ENCODE data around the gene ZNF362. TPM values are rescaled to one million over a fixed set of nuclear protein-coding genes. Genes with fewer than 3 reads are reported as not detected.
"Not testable (repeated sequence)": the region's sequence is repeated elsewhere in the genome, so short reads cannot be mapped to it uniquely, and the experiment has no call there.

Gene ZNF362
- total RNA-seq, 2 experiments from 2014 or later = 8.7 to 12.9 TPM

DNA sequence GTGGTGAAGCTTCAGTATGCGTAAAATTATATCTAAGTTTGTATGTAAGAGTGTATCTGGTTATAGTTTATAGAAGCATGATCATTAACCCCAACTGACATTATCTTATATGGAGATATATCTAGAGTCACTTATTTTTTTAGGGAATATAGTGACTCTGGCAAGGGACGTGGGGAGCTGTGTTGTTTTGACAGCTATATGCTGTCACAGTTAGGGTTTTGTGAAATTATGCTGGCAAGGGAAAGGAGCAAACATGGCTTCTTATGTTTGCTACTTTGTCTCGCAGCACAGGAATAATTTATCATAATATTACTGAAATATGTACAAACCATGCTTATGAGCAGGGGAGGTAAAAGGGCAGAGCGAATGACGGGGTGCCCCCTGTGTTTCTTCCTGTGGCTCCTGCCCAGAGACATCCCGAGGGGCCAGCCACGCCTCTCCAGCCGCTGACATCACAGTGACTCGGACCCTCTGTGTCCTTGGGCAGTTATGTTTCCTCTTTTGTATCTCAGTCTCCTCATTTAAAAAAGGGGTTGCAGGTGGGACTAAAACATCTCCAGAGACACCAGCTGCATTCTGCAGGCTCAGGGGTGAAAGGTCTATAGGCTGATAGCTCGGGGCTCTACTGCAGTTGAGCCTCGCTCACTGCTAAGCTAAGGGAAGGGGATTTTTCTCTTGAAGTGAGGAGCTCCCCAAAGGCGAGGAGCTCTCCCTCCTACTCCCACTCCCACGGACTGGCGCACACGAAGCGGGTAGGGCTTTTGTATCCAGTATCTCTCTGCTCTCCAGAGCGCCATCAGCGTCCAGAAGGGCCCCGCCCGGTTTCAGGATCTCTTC lies 49.7 kb downstream of the ZNF362 start:
- no peaks in the 10 kb centered on the region for H3K9me3 Mint-ChIP-seq
- peaks cover 19% of the 10 kb centered on the region for H3K4me1 Mint-ChIP-seq (ENCODE audit: low read depth)
- no peaks in the 10 kb centered on the region for H3K36me3 Mint-ChIP-seq
- intact Hi-C loops (cut with micrococcal nuclease) = no loop called here
- H3K27me3 Mint-ChIP-seq = peaks cover 10% of the 10 kb centered on the region
- POLR2A ChIA-PET = no interaction called here
- H3K27ac Mint-ChIP-seq = no peak overlapping the region
- CTCF ChIA-PET = interaction anchor here (1.2 to 2.6 kb wide), 4 partner anchors 10 to 165 kb away, joined by 3 to 16 read pairs (median 4); no protein-coding TSS in a partner anchor
- no peak for DNase-seq
- H3K4me3 Mint-ChIP-seq = no peak overlapping the region

- H3K36me3 Mint-ChIP-seq = no peaks in the 10 kb centered on the region
- DNase-seq = no peak
- CTCF ChIA-PET = interaction anchor here (1.7 to 2.6 kb wide), 2 partner anchors 11 to 164 kb away, joined by 4 to 16 read pairs; no protein-coding TSS in a partner anchor
- no peak overlapping the region for H3K27ac Mint-ChIP-seq
- intact Hi-C loops (cut with micrococcal nuclease) = no loop called here
- H3K9me3 Mint-ChIP-seq = no peaks in the 10 kb centered on the region
- H3K27me3 Mint-ChIP-seq = peaks cover 10% of the 10 kb centered on the region
- no peak overlapping the region for H3K4me3 Mint-ChIP-seq
- peaks cover 14% of the 10 kb centered on the region for H3K4me1 Mint-ChIP-seq (ENCODE audit: low read depth)
- POLR2A ChIA-PET = no interaction called here
Measured at GRCh38 chr1:33306653-33307493, 50.6 kb downstream of the ZNF362 start.

DNA sequence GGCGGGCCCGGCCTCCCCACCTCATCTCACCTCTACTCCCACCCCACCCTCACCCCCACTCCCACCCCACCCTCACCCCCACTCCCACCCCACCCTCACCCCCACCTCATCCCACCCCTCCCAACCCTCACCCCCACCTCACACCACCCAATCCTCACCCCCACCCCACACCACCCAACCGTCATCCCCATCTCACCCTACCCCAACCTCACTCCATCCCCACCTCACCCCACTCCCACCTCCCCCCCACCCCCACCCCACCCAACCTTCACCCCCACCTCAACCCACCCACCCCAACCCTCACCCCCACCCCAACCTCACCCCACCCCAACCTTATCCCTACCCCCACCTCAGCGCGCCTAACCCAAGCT lies 51.2 kb downstream of the ZNF362 start:
- peaks cover 10% of the 10 kb centered on the region for H3K27me3 Mint-ChIP-seq
- CTCF ChIA-PET = no interaction called here
- intact Hi-C loops (cut with micrococcal nuclease) = no loop called here
- DNase-seq = no peak
- H3K36me3 Mint-ChIP-seq = no peaks in the 10 kb centered on the region
- H3K9me3 Mint-ChIP-seq = no peaks in the 10 kb centered on the region
- H3K4me3 Mint-ChIP-seq = no peak overlapping the region
- no peak overlapping the region for H3K27ac Mint-ChIP-seq
- POLR2A ChIA-PET = no interaction called here
- peaks cover 8% of the 10 kb centered on the region for H3K4me1 Mint-ChIP-seq (ENCODE audit: low read depth)

GRCh38 chr1:33309351-33309750 lies 53.1 kb downstream of the ZNF362 start:
- H3K4me3 Mint-ChIP-seq; H3K4me1 Mint-ChIP-seq (ENCODE audit: low read depth); H3K9me3 Mint-ChIP-seq; H3K36me3 Mint-ChIP-seq; intact Hi-C loops (cut with micrococcal nuclease); H3K27ac Mint-ChIP-seq; DNase-seq; POLR2A ChIA-PET; CTCF ChIA-PET: not testable (repeated sequence)
- H3K27me3 Mint-ChIP-seq = peaks cover 10% of the 10 kb centered on the region

DNA sequence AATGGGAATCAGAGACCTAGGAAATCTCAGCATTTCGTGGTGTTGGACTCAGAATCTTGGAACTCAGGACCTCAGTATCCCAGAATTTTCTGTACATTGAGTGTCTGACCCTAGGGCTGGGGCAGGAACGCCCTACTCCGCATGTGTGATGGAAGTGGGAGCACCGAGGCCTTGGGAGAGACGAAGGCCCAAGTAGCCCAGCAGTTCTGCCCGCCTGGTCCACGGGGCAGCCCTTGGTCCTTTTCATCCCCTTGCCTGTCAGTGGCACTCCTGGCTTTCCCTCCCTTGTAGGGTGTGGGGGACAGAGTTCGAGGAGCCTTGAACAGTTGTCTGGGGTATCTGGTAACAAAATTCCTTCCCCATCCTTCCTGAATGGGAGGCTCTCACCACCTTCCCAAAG lies 54.4 kb downstream of the ZNF362 start:
- Mint-ChIP-seq H3K4me3 (no peak overlapping the region), H3K36me3 (no peaks in the 10 kb centered on the region), H3K4me1 (ENCODE audit: low read depth) (peaks cover 3% of the 10 kb centered on the region), H3K9me3 (no peaks in the 10 kb centered on the region), H3K27me3 (peaks cover 9% of the 10 kb centered on the region), H3K27ac (no peak overlapping the region)
- no peak for DNase-seq
- ChIA-PET POLR2A (no interaction called here), CTCF (interaction anchor here (1.1 kb wide), 1 partner anchor 15 kb away, joined by 5 read pairs; no protein-coding TSS in a partner anchor)
- intact Hi-C loops (cut with micrococcal nuclease) = no loop called here

DNA sequence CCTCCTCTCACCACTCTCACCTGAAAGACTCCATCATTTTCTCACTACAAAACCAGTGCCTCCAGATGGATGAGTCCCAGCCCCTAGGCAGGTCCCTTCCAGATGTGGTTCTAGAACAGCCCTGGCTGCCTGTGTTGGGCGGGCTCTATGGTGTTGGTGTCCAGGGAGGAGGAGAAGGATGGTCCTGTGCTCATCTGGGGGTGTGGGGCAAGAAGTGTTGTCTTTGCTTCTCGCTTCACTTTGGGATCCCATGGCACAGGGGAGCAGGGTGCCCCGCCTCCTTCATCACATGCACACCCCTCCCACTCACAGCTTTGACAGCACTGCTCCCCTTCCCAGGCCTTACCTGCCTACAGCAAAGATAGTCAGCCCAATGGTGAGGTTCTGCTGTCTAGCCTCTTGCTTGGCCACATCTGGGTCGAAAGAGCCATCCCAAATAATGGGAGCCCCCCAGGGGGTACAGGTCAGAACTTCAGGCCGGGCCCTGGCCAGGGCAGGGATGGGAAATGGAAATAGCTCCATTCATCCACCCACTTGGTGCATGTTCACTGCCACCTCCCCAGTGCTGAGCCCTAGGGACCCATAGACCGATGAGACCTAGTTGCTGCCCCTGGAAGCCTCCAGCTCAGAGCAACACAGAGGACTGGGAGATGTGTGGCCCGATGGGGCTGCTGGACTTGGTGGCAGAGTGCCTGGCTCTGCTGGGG lies 55.6 kb downstream of the ZNF362 start:
- Mint-ChIP-seq H3K9me3 (no peaks in the 10 kb centered on the region), H3K36me3 (no peaks in the 10 kb centered on the region)
- no peak for DNase-seq

GRCh38 chr1:33312413-33312749 lies 56.1 kb downstream of the ZNF362 start:
- Mint-ChIP-seq H3K4me3 (no peak overlapping the region), H3K36me3 (no peaks in the 10 kb centered on the region), H3K4me1 (ENCODE audit: low read depth) (peaks cover 5% of the 10 kb centered on the region), H3K9me3 (no peaks in the 10 kb centered on the region), H3K27me3 (peaks cover 4% of the 10 kb centered on the region), H3K27ac (no peak overlapping the region)
- ChIA-PET POLR2A (interaction anchor here (0.6 kb wide), 1 partner anchor 184 kb away, joined by 4 read pairs; no protein-coding TSS in a partner anchor), CTCF (interaction anchor here (1.6 kb wide), 1 partner anchor 14 kb away, joined by 5 read pairs; no protein-coding TSS in a partner anchor)
- no peak for DNase-seq
- intact Hi-C loops (cut with micrococcal nuclease) = no loop called here

More for the DNA sequence above, 55.6 kb downstream of the ZNF362 start:
- POLR2A ChIA-PET = interaction anchor here (0.6 kb wide), 1 partner anchor 184 kb away, joined by 4 read pairs; no protein-coding TSS in a partner anchor
- Mint-ChIP-seq H3K4me3 (no peak overlapping the region), H3K4me1 (ENCODE audit: low read depth) (peaks cover 5% of the 10 kb centered on the region), H3K27me3 (peaks cover 4% of the 10 kb centered on the region), H3K27ac (no peak overlapping the region)
- intact Hi-C loops (cut with micrococcal nuclease) = no loop called here
- CTCF ChIA-PET = no interaction called here

DNA sequence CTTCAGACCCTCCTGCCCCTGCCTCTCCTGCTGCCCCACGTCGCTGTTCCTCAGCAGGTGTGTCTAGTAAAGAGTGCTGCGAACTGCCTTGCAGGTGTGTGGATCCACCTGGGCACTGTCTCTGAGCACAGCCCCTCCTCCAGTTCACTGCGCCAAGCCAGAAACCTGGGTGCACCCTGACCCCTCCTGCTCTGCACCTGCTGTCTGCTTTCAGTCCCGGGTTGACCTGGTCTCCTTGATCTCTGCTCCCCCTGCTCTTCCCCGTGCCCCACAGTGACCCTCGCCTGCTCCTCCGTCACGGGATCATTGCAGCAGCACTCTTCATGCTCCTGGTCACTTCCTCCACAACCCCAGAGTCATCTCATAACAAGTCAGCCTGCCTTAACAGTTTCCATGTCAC lies 58.1 kb downstream of the ZNF362 start:
- ChIA-PET CTCF (interaction anchor here (1.3 kb wide), 1 partner anchor 19 kb away, joined by 4 read pairs; no protein-coding TSS in a partner anchor), POLR2A (no interaction called here)
- Mint-ChIP-seq H3K4me1 (ENCODE audit: low read depth) (peaks cover 5% of the 10 kb centered on the region), H3K27ac (no peak overlapping the region), H3K4me3 (no peak overlapping the region), H3K36me3 (no peaks in the 10 kb centered on the region), H3K27me3 (no peaks in the 10 kb centered on the region), H3K9me3 (no peaks in the 10 kb centered on the region)
- DNase-seq = no peak
- intact Hi-C loops (cut with micrococcal nuclease) = no loop called here

DNA sequence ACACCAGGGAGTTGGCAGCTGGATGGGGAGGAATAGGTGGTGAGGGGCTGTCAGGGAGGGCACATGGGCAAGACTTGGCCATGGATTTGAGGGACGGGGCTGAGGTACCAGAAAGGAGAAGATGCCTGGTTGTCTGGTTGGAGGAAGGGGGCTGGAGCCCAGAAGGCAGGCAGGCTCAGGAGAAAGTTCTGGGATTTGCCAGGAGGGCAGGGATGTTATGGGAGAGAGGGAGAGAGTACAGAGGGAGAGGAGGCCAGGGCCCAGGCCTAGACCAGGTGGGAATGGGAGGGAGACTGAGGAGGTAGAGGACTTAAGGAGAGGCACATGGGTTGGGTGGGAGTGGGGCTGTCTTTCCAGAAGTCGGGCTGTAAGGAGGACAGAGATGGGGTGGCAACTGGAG lies 60.3 kb downstream of the ZNF362 start:
- no peak overlapping the region for H3K27ac Mint-ChIP-seq
- DNase-seq = no peak
- no peaks in the 10 kb centered on the region for H3K27me3 Mint-ChIP-seq
- ChIA-PET CTCF (interaction anchor here (1.9 kb wide), 1 partner anchor 18 kb away, joined by 7 read pairs; no protein-coding TSS in a partner anchor), POLR2A (no interaction called here)
- peaks cover 5% of the 10 kb centered on the region for H3K4me1 Mint-ChIP-seq (ENCODE audit: low read depth)
- H3K9me3 Mint-ChIP-seq = no peaks in the 10 kb centered on the region
- H3K4me3 Mint-ChIP-seq = no peak overlapping the region
- intact Hi-C loops (cut with micrococcal nuclease) = no loop called here
- no peaks in the 10 kb centered on the region for H3K36me3 Mint-ChIP-seq

DNA sequence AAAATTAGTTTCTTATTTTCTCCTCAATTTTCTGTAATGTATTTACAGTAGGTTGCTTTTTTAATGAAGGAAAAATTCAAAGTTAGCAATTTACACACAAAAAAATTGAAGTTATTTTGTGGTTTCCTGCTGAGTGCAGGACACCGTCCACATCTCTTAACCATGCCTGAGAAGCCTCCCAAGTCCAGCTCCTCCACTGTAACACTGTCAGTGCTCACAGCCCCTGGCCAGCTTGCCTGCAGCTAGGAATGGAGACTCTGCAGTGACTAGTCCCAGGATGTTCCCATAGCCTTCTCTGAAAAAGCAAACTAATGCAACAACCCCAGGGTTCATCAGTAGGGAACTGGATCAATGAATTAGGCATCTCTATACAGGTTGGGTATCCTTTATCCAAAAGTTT lies 61.1 kb downstream of the ZNF362 start:
- no peaks in the 10 kb centered on the region for H3K9me3 Mint-ChIP-seq
- no peak overlapping the region for H3K27ac Mint-ChIP-seq

DNA sequence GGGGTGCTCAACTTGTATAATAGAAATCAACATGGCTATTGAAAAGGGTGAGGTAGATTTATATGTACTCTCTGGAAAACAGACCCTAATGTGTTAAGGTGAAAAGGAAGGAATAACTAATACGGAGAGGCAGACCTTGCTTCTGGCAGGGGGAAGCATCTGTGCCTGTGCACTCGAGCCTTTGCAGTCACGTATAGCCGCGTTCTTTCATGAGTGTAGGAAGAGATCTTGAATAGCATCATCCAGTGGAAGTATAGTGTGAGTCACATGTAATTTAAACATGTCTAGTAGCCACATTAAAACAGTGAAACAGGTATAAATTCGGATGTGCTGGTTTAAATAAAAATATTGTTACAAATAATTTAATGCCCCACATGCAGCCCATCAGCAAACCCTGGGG lies 61.7 kb downstream of the ZNF362 start:
- H3K9me3 Mint-ChIP-seq = no peaks in the 10 kb centered on the region
- no peak for DNase-seq
- H3K27ac Mint-ChIP-seq = no peak overlapping the region
- peaks cover 5% of the 10 kb centered on the region for H3K4me1 Mint-ChIP-seq (ENCODE audit: low read depth)
- POLR2A ChIA-PET = no interaction called here
- CTCF ChIA-PET = interaction anchor here (1.0 kb wide), 1 partner anchor 22 kb away, joined by 3 read pairs; no protein-coding TSS in a partner anchor
- H3K36me3 Mint-ChIP-seq = no peaks in the 10 kb centered on the region
- intact Hi-C loops (cut with micrococcal nuclease) = no loop called here
- H3K4me3 Mint-ChIP-seq = no peak overlapping the region
- H3K27me3 Mint-ChIP-seq = no peaks in the 10 kb centered on the region

More for the DNA sequence above, 61.1 kb downstream of the ZNF362 start:
- H3K4me1 Mint-ChIP-seq (ENCODE audit: low read depth) = peaks cover 5% of the 10 kb centered on the region
- no peak overlapping the region for H3K4me3 Mint-ChIP-seq
- no peaks in the 10 kb centered on the region for H3K27me3 Mint-ChIP-seq
- intact Hi-C loops (cut with micrococcal nuclease) = no loop called here
- ChIA-PET POLR2A (interaction anchor here (0.6 kb wide), 1 partner anchor 21 kb away, joined by 3 read pairs; no protein-coding TSS in a partner anchor), CTCF (no interaction called here)
- no peaks in the 10 kb centered on the region for H3K36me3 Mint-ChIP-seq
- DNase-seq = no peak
